Mononuclear cell (primary cell): ENCODE measurements around the gene BRINP1. TPM values are rescaled to one million over a fixed set of nuclear protein-coding genes. Genes with fewer than 3 reads are reported as not detected.

Experiments used
- H3K27me3 ChIP-seq: 2 replicates; pipeline ENCODE4 v1.6.0; 2011; ENCODE audit warnings: low read length, control low read depth; ENCODE audit not compliant: insufficient read depth
- H3K4me1 ChIP-seq: 2 replicates; pipeline ENCODE4 v1.5.1; 2011; ENCODE audit warnings: mild to moderate bottlenecking, low read length, control low read depth; ENCODE audit not compliant: insufficient read depth
- H3K4me3 ChIP-seq: 2 replicates; pipeline ENCODE4 v1.5.1; 2011; ENCODE audit warnings: mild to moderate bottlenecking, low read length, moderate library complexity
- H3K9me3 ChIP-seq: 2 replicates; pipeline ENCODE4 v1.5.1; 2011; ENCODE audit warnings: low read depth, mild to moderate bottlenecking, control low read depth, low read length
- total RNA-seq: library from RNA; depleted of rRNA; stranded (reverse); fragments of >200 nt; gene quantifications from one replicate; pipeline ENCODE4 v1.2.3, GENCODE V29; 2012

BRINP1 gene, protein sequence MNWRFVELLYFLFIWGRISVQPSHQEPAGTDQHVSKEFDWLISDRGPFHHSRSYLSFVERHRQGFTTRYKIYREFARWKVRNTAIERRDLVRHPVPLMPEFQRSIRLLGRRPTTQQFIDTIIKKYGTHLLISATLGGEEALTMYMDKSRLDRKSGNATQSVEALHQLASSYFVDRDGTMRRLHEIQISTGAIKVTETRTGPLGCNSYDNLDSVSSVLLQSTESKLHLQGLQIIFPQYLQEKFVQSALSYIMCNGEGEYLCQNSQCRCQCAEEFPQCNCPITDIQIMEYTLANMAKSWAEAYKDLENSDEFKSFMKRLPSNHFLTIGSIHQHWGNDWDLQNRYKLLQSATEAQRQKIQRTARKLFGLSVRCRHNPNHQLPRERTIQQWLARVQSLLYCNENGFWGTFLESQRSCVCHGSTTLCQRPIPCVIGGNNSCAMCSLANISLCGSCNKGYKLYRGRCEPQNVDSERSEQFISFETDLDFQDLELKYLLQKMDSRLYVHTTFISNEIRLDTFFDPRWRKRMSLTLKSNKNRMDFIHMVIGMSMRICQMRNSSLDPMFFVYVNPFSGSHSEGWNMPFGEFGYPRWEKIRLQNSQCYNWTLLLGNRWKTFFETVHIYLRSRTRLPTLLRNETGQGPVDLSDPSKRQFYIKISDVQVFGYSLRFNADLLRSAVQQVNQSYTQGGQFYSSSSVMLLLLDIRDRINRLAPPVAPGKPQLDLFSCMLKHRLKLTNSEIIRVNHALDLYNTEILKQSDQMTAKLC
- total RNA-seq: not detected

DNA sequence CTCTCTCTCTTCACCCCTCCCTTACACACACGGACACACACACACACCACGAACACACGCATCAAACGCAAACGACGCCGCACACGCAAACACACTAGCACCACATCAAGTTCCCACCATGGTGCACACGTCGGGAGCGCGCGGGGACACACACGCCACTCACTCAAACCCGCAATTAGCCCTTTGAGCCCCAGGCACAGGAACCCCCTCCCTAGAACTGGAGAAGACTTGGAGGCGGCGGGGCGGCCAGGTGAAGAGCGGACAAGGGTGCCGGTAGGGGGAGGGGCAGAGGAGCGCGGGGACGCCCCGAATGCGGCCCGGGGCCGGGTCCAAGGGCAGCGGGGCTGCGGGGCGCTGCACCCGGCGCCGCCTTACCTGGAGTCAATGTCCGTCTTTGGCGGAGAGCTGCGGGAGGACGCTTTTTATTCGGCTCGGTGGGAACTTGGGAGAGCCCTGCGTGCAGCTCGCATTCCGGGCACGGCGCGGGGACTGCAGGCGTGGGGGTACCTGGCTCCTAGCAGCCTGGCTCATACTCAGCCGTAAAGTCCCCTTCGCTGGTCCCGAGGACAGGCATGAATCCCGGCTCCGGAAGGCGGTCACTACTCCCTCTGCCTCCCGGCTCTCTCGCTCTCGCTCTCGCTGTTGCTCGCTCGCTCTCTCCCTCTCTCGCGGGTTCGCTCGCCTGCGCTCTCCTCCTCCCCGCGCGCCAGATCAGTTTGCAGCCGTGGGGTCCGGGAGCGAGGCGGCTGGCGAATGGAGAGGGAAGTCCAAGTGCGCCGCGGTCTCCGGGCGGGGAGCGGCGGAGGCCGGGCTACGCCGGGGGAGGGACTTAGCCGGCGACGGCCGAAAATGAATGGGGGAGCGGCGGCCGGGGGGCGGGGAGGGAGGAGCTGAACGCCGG lies at the start of gene BRINP1:
Gene BRINP1 (minus strand): TSS at position 755 of the 901 bp plus-strand sequence. CDS start 56,080 bp downstream, outside the sequence.
- Histone ChIP-seq H3K27me3 (peaks cover 43% of the 10 kb centered on the region), H3K4me3 (no peak within 1 kb of the TSS), H3K4me1 (no peaks in the 10 kb centered on the region), H3K9me3 (no peaks in the 10 kb centered on the region)

DNA sequence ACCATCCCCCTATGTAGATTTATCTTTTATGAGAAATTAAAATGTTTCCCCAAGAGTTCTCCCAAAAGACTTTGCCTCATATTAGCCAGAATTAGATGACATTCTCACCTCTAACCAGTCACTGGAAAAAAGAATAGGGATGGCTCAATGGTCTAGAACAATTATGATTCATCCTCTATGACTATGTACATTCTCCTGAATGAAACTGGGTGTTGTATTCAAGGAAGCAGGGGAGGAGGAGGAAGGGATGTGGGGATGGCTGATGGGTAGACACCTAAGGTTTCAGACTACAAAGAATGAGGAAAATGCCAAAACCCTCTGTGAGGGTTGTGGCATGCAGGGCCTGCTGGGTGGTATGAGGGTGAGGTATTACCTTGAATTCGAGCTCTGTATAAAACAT lies 49.5 kb upstream of the BRINP1 start:
- Histone ChIP-seq H3K27me3 (no peaks in the 10 kb centered on the region), H3K4me3 (no peak overlapping the region), H3K9me3 (no peaks in the 10 kb centered on the region), H3K4me1 (no peaks in the 10 kb centered on the region)

DNA sequence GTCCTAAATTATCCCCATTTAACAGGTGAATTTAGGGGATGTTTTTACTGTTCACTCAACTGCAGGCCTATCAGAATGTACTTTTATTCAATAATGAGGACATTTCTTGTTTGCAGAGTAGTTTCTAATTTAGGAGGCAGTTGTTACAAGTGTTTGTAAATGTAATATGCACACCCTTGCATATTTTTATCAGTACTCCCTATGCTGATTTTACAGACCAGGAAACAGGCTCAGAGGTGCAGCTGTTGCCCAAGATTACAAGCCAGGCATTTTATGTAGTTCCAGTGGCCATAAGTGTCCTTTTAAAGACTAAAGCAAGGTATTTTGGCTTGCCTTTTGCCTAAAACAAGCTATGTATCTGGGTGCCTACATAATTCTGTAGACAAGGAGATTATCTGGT lies 47.6 kb upstream of the BRINP1 start:
- Histone ChIP-seq H3K9me3 (no peaks in the 10 kb centered on the region), H3K4me1 (no peaks in the 10 kb centered on the region), H3K27me3 (no peaks in the 10 kb centered on the region), H3K4me3 (no peak overlapping the region)

DNA sequence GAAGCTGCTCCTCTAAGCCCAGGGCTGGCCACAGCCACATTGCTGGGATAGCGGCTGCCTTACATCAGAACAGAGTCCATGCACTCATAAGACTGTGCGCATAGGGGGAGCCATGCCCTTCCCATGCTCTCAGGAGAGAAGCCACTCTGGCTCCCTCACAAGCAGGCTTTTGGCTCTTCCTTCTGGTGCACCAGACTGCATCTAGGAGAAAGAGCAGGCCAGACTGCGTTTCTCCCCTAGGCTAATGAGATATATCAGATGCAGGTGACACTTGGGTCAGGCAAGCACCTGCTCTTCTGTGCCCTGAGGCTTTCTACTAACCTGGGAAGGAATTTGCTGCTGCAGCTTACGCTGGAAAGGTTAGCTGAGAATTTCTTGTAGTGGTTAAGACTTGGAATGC lies 43.2 kb upstream of the BRINP1 start:
- no peaks in the 10 kb centered on the region for H3K27me3 ChIP-seq
- no peaks in the 10 kb centered on the region for H3K9me3 ChIP-seq
- H3K4me3 ChIP-seq: no peak overlapping the region
- no peaks in the 10 kb centered on the region for H3K4me1 ChIP-seq

DNA sequence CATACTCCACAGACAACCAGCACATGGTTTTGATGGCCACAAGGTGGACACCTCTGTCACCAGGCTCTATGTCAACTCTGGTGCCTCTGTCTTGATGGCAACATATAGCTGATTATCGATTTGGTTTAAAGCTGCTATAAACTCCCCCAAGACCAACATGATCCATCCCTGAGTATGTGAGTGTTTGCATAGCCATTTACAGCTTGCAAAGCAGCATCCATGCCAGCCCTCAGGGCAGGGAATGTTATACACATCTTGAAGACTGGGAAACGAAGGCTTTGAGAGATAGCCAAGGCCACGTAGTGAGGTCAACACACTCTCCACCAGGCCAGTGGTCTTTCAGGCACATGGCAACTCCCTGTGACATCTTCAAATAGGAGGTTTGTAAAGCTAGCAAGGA lies 40.3 kb upstream of the BRINP1 start:
- H3K4me1 ChIP-seq: no peaks in the 10 kb centered on the region
- no peak overlapping the region for H3K4me3 ChIP-seq
- no peaks in the 10 kb centered on the region for H3K9me3 ChIP-seq
- H3K27me3 ChIP-seq: no peaks in the 10 kb centered on the region

DNA sequence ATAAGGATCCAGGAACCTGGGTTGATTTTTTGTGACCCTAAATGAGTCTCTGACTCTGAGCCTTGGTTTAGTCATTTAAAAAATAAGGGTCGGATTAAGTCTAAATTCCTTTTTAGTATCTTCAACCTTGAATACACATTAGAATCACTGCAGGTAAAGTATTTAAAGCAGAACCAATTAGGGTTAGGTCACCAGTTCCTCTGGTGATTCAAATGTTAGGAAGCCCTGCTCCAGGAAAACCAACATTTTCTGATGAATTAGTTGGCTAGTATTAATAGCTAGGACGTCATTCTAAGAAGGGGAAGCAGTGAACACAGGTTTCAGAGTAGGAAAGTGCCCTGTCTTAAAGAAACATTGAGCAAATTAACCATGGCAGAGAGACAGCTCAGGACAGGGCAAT lies 31.4 kb upstream of the BRINP1 start:
- H3K4me1 ChIP-seq: no peaks in the 10 kb centered on the region
- no peak overlapping the region for H3K4me3 ChIP-seq
- H3K27me3 ChIP-seq: no peaks in the 10 kb centered on the region
- no peaks in the 10 kb centered on the region for H3K9me3 ChIP-seq

DNA sequence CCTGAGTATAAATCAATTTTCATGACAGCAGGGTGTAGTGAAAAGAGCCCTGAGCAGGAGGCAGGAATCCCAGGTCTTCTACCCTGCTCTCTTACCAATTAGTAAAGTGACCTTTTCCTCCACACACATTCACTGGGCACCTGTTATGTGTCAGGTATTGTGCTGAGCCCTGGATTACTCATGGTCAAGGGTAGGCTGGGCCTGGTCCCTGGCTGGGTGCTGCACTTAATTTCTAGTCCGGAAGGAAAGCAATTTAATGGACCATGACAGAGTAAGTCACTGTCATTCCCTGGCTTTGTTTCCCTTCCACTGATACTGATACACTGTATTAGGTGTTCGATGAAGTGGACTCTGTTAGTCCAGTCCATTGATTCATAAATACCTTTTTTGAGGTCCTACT lies 29.1 kb upstream of the BRINP1 start:
- H3K4me1 ChIP-seq: no peaks in the 10 kb centered on the region
- no peaks in the 10 kb centered on the region for H3K9me3 ChIP-seq
- H3K27me3 ChIP-seq: no peaks in the 10 kb centered on the region
- H3K4me3 ChIP-seq: no peak overlapping the region

DNA sequence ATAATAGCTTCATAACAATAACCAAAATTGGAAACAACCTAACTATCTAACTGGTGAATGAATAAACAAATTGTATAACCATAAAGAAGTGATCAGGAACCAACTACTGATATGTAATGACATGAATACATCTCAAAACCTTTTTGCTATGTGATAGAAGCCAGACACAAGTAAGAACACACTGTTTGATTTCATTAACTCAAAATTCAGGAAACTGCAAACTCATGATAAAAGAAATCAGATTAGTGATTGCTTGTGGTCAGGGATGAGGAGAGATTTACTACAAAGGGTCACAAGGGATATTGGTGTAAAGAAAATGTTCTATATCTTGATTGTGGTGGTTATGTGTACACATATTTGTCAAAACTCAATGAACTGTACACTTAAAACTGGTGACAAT lies 22.6 kb upstream of the BRINP1 start:
- H3K4me3 ChIP-seq: no peak overlapping the region

DNA sequence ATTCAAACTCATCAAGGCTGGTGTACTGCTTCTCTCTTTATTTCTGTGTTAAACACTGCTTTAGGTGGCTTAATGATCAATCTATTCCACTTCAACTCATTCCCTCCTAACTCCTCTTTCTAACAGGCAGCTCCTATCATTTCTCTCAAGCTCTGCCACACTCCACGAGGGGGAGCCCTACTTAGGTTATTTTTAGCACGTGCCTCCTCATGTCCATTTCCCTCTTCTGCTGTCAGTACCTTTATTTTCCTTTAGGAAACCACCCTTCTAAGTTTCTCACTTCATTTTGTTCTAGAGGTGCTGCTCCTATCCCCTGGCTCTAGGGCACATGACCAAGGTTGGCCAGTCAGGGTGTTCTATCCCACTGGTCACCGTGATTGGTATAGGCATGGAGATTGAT lies 6.7 kb upstream of the BRINP1 start:
- H3K4me3 ChIP-seq: no peak overlapping the region
- H3K9me3 ChIP-seq: no peaks in the 10 kb centered on the region
- peaks cover 3% of the 10 kb centered on the region for H3K27me3 ChIP-seq
- H3K4me1 ChIP-seq: no peaks in the 10 kb centered on the region

More for the DNA sequence above, 22.6 kb upstream of the BRINP1 start:
- Histone ChIP-seq H3K27me3 (no peaks in the 10 kb centered on the region), H3K9me3 (no peaks in the 10 kb centered on the region), H3K4me1 (no peaks in the 10 kb centered on the region)

DNA sequence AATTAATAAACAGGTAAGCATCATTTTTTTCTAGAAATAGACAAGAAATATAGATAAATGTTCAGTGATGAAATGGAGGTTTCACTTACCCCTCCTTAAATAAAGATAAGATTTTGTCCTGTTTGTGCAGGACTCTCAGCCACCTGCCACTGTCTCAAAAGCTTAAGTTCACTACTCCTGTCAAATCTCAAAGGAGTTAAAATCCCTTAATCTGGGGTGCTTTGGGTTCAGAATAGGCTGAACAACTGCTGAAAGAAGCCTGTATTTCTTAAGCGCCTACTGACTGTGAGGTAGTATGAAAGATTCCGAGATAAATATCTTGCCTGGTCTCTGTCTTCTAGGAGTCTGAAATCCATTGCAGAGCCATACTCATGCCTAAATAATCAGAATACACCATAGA lies 3.7 kb upstream of the BRINP1 start:
- no peaks in the 10 kb centered on the region for H3K4me1 ChIP-seq
- H3K27me3 ChIP-seq: peaks cover 30% of the 10 kb centered on the region
- H3K9me3 ChIP-seq: no peaks in the 10 kb centered on the region
- no peak overlapping the region for H3K4me3 ChIP-seq

DNA sequence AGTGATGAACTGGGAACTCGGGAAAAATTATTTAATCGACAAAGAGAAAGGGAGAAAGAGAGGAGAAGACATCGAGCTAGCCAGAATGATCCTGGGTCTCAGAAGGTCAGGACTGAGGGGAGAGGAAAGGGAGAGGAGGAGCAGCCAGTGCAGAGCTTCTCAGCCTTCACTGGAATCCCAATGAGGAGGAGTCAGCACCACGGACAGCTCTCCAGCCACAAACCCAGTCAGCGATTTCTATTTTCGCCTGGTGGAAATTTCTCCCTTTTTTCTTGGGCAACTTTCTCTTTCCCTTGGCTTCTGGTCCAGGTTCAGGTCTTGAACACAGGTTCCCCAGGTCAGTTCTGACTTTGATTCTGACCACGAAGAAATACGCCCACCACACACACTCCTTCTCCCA lies 1.6 kb upstream of the BRINP1 start:
- Histone ChIP-seq H3K4me1 (no peaks in the 10 kb centered on the region), H3K9me3 (no peaks in the 10 kb centered on the region), H3K27me3 (peaks cover 43% of the 10 kb centered on the region), H3K4me3 (no peak overlapping the region)

DNA sequence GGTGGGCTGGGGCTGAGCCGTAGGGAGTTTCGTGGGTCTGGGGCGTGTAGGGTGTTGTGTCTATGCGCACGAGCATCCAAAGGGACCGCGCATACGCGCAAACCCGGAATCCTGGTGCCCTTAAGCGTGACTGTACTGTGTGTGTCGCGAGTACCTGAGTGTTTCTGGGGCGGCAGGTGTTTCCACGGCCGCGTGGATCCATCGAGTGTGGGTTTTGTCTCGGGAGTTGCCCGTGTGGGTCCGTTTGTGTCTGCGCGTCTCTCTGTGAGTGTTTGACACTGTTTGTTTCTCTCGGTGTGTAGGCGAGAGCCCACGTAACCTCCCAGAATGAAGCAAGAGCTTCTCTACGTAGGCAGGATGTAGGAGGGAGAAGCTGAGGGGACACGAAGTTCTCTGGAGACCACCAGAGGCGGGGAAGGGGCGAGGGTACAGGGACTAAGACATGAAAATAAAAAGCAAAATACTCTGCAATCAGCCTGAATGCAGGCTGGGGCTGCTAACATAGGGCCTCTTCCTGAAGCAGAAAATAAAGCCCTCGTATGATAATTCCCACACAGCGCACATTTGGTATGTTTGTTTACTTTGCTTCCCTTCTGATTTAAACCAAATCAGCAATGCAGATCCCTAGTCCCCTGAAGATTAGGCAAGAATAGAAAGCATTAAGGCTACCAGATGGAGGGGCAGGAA lies 588 bp upstream of the BRINP1 start:
- Histone ChIP-seq H3K27me3 (peaks cover 43% of the 10 kb centered on the region), H3K4me1 (no peaks in the 10 kb centered on the region), H3K4me3 (no peak overlapping the region), H3K9me3 (no peaks in the 10 kb centered on the region)

DNA sequence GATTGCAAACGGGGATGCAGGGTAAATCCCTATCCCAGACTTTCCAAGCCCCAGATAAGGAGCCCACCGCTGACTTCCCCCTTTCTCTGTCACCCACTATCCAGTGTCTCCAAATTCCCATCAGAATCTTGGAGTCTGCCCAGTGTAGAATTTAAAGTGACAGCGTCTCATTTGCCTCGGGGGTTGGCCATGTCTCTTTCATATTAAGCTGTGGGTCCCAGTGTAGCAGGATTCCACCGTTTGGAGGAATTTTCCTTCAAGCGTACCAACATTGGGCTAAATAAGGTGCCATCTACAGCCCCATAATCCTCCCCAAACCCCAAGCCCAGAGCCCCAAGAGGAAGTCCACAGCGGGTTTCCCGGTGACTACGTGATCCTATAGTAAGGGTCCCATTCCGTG lies 1.1 kb downstream of the BRINP1 start:
- no peaks in the 10 kb centered on the region for H3K9me3 ChIP-seq
- peaks cover 43% of the 10 kb centered on the region for H3K27me3 ChIP-seq
- H3K4me1 ChIP-seq: no peaks in the 10 kb centered on the region
- no peak overlapping the region for H3K4me3 ChIP-seq

DNA sequence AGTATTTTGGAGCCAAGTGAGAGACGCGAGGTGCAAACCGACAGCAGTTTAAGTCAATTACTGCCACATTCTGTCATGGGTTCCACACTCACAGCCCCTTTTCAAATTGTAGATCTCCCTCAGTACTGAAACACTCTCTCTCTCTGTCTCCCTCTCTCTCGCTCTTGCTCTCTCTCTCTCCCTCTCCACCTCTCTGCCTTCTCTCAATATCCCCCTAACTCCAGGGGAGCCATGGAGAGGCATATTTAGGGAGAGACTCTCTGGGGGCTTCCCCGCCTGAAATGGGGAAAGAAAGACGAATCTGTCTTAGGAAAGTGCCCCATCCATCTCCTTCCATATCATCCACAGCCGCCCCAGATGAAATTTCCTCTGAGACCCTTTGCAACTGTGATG lies 1.6 kb downstream of the BRINP1 start:
- Histone ChIP-seq H3K4me1 (no peaks in the 10 kb centered on the region), H3K27me3 (peaks cover 43% of the 10 kb centered on the region), H3K9me3 (no peaks in the 10 kb centered on the region)

More for the DNA sequence above, 1.6 kb downstream of the BRINP1 start:
- H3K4me3 ChIP-seq: no peak overlapping the region
